IPS-15b (cell line): ENCODE measurements around the gene CHCHD2.
"Not testable (repeated sequence)": the region's sequence is repeated elsewhere in the genome, so short reads cannot be mapped to it uniquely, and the experiment has no call there.

Experiments
- H3K27me3 ChIP-seq: one replicate; pipeline ENCODE4 v1.6.1; 2013; ENCODE audit warnings: low read length; ENCODE audit not compliant: control insufficient read depth, insufficient read depth
- H3K36me3 ChIP-seq: one replicate; pipeline ENCODE4 v1.6.1; 2013; ENCODE audit warnings: low read length; ENCODE audit not compliant: control insufficient read depth, insufficient read depth
- H3K4me1 ChIP-seq: one replicate; pipeline ENCODE4 v1.6.1; 2013; ENCODE audit warnings: mild to moderate bottlenecking, low read length; ENCODE audit not compliant: control insufficient read depth, insufficient read depth
- H3K4me3 ChIP-seq: one replicate; pipeline ENCODE4 v1.5.1; 2013; ENCODE audit warnings: low read depth, low read length
- H3K9ac ChIP-seq: one replicate; pipeline ENCODE4 v1.6.1; 2013; ENCODE audit warnings: low read depth, mild to moderate bottlenecking, low read length
- H3K9me3 ChIP-seq: one replicate; pipeline ENCODE4 v1.6.1; 2013; ENCODE audit warnings: mild to moderate bottlenecking, low read length; ENCODE audit not compliant: control insufficient read depth, insufficient read depth

CHCHD2 gene, protein sequence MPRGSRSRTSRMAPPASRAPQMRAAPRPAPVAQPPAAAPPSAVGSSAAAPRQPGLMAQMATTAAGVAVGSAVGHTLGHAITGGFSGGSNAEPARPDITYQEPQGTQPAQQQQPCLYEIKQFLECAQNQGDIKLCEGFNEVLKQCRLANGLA

DNA sequence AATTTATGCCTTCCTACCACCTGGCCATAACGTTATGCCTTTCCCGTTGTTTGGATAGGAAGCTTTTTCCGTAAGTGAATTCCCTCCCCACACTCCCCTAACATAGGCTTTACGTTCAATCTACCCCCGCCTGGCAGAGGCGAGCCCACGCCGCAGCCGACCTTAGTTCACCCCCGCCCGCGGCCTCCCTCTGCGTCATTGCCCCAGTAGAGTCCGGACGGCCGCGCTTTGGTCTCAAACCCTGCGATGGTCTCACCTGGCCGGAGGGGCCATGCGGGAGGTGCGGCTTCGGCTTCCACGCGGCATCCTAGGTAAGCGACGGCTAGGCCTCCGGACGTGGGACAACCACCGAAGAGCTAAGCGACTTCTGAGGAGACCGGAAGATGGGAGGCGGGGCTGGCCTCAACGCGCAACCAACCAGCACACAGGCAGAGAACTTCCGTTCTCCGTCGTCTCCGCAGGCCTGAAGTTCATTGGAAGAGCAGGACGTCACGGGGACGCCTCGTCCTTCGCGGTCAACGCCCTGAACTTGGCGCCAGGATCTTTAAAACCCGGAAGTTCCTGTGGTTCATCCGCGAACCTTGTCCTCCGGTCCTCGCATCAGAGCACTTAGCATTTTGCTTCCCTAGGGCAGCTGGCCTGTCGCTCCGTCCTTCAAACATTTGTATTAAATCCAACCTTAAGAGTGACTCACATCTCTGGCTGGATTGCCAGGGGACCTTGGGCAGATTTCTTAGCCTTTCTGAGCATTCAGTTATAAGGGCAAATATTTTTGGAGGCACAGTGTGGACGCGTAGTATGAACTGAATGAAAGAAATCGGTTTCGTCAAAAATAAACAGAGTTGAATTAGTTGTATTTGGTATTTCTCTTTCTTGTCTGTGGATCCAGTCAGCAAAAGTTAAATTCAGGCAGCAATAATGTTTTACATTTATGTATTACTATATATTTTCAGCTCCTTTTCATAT lies at the start of gene CHCHD2:
Gene CHCHD2, minus strand, starts transcription at position 369 of the 966 bp plus-strand sequence. Its CDS starts 63 bp downstream, at position 306.
- H3K9me3 ChIP-seq, result peaks cover 5% of the 10 kb centered on the region
- H3K9ac ChIP-seq, result no peak within 1 kb of the TSS
- H3K4me3 ChIP-seq, result peak within 1 kb of the TSS; percentile 56
- no peaks in the 10 kb centered on the region for H3K4me1 ChIP-seq
- no peaks in the 10 kb centered on the region for H3K36me3 ChIP-seq
- no peaks in the 10 kb centered on the region for H3K27me3 ChIP-seq

DNA sequence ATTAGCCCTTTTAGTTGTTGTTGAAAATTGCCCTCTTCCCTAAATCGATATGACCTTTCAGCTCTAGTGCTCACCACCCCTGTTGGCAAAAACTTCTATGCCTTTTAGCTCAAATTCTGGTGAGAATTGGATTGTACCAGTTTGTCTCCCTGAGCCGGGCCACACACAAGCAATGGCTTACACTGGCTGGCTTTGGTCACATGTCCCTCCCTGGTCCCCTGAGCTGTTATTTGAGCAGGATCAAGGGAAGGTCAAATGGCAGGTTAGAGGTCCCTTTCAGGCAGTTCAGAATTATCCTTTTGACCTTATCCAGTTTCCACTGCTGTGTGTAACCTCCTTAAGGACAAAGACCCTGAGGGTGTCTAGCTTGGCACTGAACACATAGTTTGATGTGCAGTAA lies 24.8 kb upstream of the CHCHD2 start:
- H3K4me3 ChIP-seq, H3K4me1 ChIP-seq, H3K9ac ChIP-seq, H3K9me3 ChIP-seq, H3K27me3 ChIP-seq, H3K36me3 ChIP-seq: not testable (repeated sequence)

DNA sequence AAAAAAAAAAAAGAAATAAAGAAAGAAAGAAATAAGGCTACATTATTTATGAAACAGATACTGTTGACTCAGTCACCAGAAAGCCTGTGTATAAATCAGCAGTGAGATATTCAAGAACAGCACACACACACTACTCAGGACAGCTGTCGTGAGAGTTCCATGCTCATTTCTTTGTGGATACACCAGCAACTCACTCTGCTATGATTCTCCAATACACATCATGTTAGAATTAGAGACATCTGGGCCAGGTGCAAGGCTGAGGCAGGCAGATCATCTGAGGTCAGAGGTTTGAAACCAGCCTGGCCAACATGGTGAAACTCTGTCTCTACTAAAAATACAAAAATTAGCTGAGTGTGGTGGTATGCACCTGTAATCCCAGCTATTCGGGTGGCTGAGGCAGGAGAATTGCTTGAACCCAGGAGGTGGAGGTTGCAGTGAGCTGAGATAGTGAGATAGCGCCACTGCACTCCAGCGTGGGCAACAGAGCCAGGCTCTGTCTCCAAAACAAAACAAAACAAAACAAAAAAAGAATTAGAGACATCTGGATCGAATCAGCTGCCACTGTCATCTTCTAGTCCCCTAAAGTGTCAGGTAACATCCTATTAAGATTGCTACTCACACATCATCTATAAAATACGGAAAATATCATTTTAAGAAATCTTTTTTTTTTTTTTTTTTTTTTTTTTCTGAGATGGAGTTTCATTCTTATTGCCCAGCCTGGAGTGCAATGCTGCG lies 21.1 kb upstream of the CHCHD2 start:
- Histone ChIP-seq H3K4me3 (no peak overlapping the region), H3K9ac (no peak overlapping the region), H3K27me3 (no peaks in the 10 kb centered on the region), H3K36me3 (no peaks in the 10 kb centered on the region), H3K4me1 (no peaks in the 10 kb centered on the region), H3K9me3 (peaks cover 15% of the 10 kb centered on the region)

DNA sequence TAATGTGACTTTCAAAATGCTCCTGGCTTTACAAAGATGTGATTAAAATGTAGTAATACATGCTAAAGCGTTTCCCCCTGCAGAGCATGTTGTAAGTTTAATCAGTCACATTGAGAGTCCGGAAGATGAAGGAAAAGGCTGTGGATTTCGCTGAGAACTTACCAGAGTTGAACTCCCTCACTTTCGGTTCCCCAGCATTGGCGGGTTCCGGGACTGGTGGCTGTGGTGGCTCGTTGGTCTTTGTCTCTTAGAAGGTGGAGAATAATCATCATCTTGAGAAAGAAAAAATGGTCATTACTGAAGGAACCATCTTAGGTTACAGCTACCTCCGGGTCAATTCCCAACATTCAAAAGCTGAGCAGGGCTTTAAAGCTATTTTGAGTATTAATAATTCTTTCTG lies 19.6 kb upstream of the CHCHD2 start:
- H3K27me3 ChIP-seq, result no peaks in the 10 kb centered on the region
- H3K9me3 ChIP-seq, result peaks cover 16% of the 10 kb centered on the region
- H3K4me1 ChIP-seq, result no peaks in the 10 kb centered on the region
- H3K36me3 ChIP-seq, result no peaks in the 10 kb centered on the region
- no peak overlapping the region for H3K9ac ChIP-seq
- no peak overlapping the region for H3K4me3 ChIP-seq

DNA sequence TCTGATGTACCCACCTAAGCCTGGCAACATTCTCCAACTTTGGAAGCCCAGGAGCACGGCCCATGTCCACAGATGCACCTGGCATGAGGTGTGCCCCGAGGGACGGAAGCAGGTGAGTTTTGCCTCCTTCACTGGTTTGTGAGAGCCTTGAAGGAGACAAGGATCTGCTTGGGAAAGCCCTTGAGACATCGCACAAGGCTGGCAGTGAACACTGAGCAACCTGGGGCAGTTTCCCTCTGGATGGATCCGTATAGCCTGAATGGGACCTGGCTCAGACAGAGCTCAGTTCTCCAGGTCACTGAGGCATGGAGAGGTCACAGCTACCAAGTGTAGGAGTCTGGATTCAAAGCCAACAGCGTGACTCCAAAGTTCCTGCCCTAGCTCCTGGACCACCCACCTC lies 18.7 kb upstream of the CHCHD2 start:
- Histone ChIP-seq H3K27me3 (no peaks in the 10 kb centered on the region), H3K9me3 (peaks cover 16% of the 10 kb centered on the region), H3K9ac (no peak overlapping the region)

DNA sequence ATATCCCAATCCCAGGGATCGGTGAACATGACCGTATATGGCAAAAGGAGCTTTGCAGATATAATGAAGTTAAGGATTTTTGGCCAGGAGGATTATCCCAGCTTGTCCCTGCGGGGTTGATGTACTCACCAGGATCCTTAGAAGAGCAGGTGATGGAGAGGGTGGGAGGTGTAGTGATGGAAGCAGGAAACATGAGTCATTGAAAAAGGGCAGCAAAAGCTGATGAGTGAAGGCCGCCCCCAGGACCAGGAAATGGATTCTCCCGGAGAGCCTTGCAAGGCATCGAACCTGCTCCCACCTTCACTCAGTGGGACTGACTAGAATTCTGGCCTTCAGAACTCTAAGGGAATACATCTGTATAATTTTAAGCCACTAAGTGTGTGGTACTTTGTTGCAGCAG lies 15.2 kb upstream of the CHCHD2 start:
- Histone ChIP-seq H3K4me1 (no peaks in the 10 kb centered on the region), H3K4me3 (no peak overlapping the region), H3K9ac (no peak overlapping the region), H3K27me3 (no peaks in the 10 kb centered on the region), H3K9me3 (peaks cover 16% of the 10 kb centered on the region), H3K36me3 (no peaks in the 10 kb centered on the region)

More for the DNA sequence above, 18.7 kb upstream of the CHCHD2 start:
- Histone ChIP-seq H3K36me3 (no peaks in the 10 kb centered on the region), H3K4me3 (no peak overlapping the region), H3K4me1 (no peaks in the 10 kb centered on the region)

DNA sequence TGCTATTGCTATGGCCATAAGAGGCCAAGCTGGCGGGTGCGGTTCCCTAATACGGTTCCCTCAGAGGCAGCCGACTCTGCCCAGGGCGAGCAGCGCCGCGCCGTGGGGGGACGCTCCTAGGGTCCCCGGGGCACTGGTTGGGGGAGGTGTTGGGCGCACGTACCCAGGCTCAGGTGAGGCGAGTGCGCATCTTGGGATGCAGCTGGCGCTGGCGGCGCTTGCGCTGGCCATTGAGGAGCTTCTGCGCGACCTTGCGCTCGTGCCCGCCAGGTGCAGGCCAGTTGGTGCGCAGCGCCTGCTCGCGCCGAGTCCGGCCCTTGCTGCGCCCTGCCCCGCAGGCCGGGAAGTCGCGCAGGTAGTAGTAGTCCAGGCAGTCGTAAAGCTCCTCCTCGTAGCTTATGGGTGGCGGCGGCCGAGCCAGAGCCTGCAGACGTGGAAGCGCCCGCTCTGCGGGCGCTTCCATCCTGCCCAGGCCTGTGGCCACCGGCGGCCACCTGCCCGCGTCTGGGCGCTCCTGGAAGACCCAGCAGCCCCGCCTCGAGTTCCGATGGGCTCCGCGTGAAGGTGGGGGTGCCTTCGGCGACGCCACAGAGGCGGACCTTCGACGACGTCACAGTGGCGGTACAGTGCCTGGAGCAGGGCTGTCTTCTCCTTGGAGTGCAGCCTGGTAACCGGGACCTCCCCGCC lies 9.7 kb upstream of the CHCHD2 start, which contains the start of gene NUPR2:
Gene NUPR2, minus strand, starts transcription at position 566 of the 687 bp plus-strand sequence. Its CDS starts 103 bp downstream, at position 463.
- H3K4me3 ChIP-seq, result no peak within 1 kb of the TSS
- H3K36me3 ChIP-seq, result no peaks in the 10 kb centered on the region
- H3K4me1 ChIP-seq, result no peaks in the 10 kb centered on the region
- no peaks in the 10 kb centered on the region for H3K27me3 ChIP-seq
- no peak within 1 kb of the TSS for H3K9ac ChIP-seq
- H3K9me3 ChIP-seq, result no peaks in the 10 kb centered on the region

DNA sequence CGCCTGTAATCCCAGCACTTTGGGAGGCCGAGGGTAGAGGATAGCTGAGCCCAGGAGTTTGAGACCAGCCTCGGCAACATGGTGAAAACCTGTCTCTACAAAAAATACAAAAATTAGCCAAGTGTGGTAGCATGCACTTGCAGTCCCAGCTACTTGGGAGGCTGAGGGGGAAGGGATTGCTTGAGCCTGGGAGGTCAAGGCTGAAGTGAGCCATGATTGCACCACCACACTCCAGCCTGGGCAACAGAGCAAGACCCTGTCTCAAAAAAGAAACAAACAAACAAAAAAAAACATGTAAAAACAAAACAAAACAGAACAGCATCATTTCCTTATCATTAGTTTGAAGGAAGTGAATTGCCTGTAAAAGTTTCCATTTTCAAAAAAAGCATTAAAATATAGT lies 6.0 kb upstream of the CHCHD2 start:
- H3K9me3 ChIP-seq, H3K27me3 ChIP-seq, H3K4me1 ChIP-seq, H3K9ac ChIP-seq, H3K4me3 ChIP-seq, H3K36me3 ChIP-seq: not testable (repeated sequence)

DNA sequence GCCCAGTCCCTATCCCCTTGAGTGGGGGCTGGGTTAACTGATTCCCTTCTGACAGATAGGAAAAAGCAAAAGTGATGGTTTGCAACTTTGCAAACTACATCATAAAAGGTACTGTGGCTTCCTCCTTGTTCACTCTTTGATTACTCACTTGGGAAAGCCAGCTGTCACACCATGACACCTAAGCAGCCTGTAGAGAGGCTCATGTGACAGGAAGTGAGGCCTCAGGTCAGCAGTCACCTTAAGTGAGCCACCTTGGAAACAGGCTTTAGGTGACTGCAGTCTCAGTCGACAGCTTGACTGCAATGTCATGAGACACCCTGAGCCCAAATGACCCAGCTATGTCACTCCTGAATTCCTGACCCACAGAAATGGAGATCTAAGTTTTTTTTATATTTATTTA lies 4.3 kb upstream of the CHCHD2 start:
- H3K4me1 ChIP-seq, result no peaks in the 10 kb centered on the region
- no peak overlapping the region for H3K9ac ChIP-seq
- H3K4me3 ChIP-seq, result no peak overlapping the region
- peaks cover 5% of the 10 kb centered on the region for H3K9me3 ChIP-seq
- H3K27me3 ChIP-seq, result no peaks in the 10 kb centered on the region
- no peaks in the 10 kb centered on the region for H3K36me3 ChIP-seq

DNA sequence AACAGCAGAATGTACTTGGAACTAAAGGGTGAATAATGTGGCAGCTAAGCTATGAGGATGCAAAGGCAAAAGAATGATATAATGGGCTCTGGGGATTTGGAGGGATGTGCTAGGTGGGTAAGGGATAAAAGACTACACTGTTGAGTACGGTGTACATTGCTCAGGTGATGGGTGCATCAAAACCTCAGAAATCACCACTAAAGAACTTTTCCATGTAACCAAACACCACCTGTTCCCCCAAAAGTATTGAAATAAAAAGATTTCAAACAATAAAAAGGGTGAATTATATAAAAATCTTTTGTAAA lies 1.6 kb upstream of the CHCHD2 start:
- Histone ChIP-seq H3K4me3 (no peak overlapping the region), H3K9ac (no peak overlapping the region), H3K4me1 (no peaks in the 10 kb centered on the region), H3K27me3 (no peaks in the 10 kb centered on the region), H3K9me3 (peaks cover 5% of the 10 kb centered on the region), H3K36me3 (no peaks in the 10 kb centered on the region)

DNA sequence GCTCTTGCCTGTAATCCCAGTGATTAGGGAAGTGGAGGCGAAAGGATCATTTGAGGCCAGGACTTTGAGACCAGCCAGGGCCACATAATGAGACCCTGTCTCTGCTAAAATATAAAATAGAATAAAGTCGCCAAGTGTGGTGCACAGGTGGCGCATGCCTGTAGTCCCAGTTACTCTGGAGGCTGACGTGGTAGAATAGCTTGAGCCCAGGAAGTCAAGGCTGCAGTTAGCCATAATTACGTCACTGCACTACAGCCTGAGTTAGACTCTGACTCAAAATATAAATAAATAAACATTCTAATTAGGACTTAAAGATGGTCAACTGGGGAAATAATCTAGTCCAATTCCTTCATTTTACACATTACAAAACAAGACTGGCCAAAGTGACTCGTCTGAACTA lies 768 bp downstream of the CHCHD2 start:
- Histone ChIP-seq H3K27me3 (no peaks in the 10 kb centered on the region), H3K9me3 (peaks cover 5% of the 10 kb centered on the region), H3K9ac (no peak overlapping the region)

More for the DNA sequence above, 768 bp downstream of the CHCHD2 start:
- no peaks in the 10 kb centered on the region for H3K36me3 ChIP-seq
- peak overlapping the region; percentile 56 for H3K4me3 ChIP-seq
- no peaks in the 10 kb centered on the region for H3K4me1 ChIP-seq
